ENCODE results near the gene FRMD1. TPM values are rescaled to one million over a fixed set of nuclear protein-coding genes. Genes with fewer than 3 reads are reported as not detected.

FRMD1 gene
- total RNA-seq, 4 donors from 2014 or later = 1.0 TPM; not detected in 3

DNA sequence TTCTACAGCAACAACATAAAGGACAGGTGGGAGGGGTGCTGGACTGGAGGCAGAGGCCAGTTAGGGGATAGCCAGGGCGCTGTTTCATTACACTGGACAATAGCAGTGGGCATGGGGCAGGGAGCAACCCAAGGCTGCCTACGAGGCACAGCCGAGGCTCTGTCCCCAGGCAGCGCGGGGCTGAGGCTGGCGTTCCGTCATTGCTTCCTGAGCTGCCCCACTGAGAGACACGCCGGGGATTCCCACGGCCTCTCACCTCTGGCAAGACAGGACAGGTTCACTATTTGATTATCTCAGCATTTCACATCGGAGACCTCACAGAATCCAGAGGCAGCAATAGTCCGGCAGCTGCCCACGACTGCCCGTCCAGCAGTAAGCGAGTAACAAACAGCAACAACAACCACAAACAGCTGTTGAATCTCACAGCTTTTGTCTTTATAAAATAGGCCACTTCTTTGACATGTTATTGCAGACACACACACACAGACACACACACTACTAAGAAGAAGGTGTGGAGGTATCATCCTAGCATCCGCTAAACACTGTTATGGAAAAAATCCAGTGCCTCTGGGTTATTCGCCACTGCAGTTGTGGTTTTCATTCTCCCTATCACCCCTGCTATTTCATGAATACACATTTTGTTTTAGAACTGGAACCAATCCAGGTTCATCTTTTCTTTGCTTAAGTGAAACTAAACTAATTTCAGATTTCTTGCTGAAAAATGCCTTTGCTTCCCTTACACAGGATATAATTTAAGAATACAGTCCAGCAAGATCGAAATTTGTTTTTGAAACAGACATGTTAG lies 62.1 kb downstream of the FRMD1 start:
- no peaks in the 10 kb centered on the region for H3K9me3 ChIP-seq
- TF ChIP-seq POLR2A (IDR thresholded peaks at IDR 0.05) = no peak
- TF ChIP-seq, protein P1, sequence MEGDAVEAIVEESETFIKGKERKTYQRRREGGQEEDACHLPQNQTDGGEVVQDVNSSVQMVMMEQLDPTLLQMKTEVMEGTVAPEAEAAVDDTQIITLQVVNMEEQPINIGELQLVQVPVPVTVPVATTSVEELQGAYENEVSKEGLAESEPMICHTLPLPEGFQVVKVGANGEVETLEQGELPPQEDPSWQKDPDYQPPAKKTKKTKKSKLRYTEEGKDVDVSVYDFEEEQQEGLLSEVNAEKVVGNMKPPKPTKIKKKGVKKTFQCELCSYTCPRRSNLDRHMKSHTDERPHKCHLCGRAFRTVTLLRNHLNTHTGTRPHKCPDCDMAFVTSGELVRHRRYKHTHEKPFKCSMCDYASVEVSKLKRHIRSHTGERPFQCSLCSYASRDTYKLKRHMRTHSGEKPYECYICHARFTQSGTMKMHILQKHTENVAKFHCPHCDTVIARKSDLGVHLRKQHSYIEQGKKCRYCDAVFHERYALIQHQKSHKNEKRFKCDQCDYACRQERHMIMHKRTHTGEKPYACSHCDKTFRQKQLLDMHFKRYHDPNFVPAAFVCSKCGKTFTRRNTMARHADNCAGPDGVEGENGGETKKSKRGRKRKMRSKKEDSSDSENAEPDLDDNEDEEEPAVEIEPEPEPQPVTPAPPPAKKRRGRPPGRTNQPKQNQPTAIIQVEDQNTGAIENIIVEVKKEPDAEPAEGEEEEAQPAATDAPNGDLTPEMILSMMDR (IDR thresholded peaks at IDR 0.05) = no peak
- intact Hi-C loops (cut with DNase I; ENCODE audit: low total_unique reads) = no loop called here
- H3K27me3 ChIP-seq = no peaks in the 10 kb centered on the region
- no peak overlapping the region for H3K4me3 ChIP-seq
- no peak for DNase-seq
- H3K36me3 ChIP-seq = no peaks in the 10 kb centered on the region
- no peak overlapping the region for H3K27ac ChIP-seq
- H3K4me1 ChIP-seq = no peaks in the 10 kb centered on the region

DNA sequence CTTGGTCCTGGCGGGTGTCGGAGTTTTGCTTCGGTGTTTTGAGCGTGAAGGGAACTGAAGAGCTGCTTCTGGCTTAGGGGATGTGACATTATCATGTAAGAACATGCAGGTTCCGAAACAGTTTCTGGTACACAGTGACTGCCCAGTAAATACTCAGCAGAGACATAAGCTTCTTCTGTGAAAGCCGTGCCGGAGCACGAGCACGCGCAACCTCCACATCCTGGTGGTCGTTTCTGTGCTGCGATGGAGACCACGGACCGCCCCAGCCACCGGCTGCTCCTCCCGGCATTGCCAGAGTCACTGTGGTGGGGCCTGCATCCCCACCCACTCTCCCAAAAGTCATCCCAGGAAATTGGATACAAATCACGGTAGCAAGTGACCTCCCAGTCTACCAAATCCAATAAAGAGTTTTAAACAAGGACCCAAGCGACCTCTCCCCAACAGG lies 62.8 kb downstream of the FRMD1 start:
- H3K27ac ChIP-seq = no peak overlapping the region
- no peak for DNase-seq
- H3K36me3 ChIP-seq = no peaks in the 10 kb centered on the region
- intact Hi-C loops (cut with DNase I; ENCODE audit: low total_unique reads) = no loop called here
- no peaks in the 10 kb centered on the region for H3K4me1 ChIP-seq
- H3K27me3 ChIP-seq = no peaks in the 10 kb centered on the region
- no peak for TF ChIP-seq POLR2A (IDR thresholded peaks at IDR 0.05)
- TF ChIP-seq, protein P1 (IDR thresholded peaks at IDR 0.05) = no peak
- H3K9me3 ChIP-seq = no peaks in the 10 kb centered on the region
- H3K4me3 ChIP-seq = no peak overlapping the region

DNA sequence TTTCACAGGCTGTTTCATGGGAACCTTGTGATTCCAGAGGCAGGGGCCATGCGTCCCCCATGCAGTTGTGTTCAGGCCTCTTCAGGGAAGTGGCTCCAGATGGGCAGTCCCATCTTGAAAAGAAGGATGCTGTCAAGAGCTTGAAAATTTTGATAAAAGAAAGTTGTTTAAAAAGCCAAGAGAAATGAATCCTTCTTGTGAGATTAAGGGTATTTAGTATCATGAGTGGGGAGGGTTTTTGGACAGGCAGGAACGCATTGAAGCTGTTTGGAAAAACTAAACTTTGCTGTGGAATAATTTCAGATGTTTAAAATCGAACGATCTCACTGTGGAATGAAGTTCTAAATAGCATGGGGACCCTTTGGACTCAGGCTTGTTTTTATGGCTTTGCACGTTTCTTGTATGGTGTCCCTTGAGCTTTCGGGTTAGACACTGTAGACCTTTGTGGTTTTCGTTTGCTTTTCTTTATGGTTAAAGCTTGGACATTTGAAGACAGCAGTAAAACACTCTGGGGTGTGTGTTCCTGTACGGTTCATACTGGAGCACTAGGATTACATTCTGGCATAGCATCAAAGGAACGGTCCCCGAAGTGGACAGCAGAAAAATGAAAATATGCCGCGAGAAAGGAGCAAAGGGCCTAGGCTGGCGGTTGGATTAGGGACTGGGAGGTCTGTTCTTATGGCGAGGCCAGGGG lies 63.4 kb downstream of the FRMD1 start:
- DNase-seq = no peak
- Histone ChIP-seq H3K27ac (no peak overlapping the region), H3K9me3 (no peaks in the 10 kb centered on the region), H3K36me3 (no peaks in the 10 kb centered on the region), H3K4me1 (no peaks in the 10 kb centered on the region), H3K27me3 (no peaks in the 10 kb centered on the region), H3K4me3 (no peak overlapping the region)
- intact Hi-C loops (cut with DNase I; ENCODE audit: low total_unique reads) = no loop called here
- TF ChIP-seq, protein P1 (IDR thresholded peaks at IDR 0.05) = no peak
- no peak for TF ChIP-seq POLR2A (IDR thresholded peaks at IDR 0.05)

DNA sequence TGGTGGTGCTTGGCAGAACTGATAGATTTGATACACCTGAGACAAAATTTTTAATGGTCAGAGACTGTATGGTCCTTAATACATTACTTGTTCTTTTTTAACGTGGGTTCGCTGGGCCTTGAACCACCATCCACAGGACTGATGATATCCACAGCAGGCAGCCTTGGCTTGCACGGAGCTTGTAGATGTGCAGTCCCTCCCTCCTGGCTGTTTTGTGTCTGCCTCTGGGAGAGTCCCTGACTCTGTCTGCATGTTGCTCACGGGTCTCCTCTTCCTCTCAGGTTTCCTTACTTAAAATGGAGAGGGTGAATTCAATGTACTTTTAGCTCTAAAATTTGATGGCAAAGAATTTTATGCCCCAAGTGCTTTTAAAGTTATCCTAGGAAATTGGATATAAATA lies 64.0 kb downstream of the FRMD1 start:
- Histone ChIP-seq H3K36me3 (no peaks in the 10 kb centered on the region), H3K27me3 (no peaks in the 10 kb centered on the region), H3K9me3 (no peaks in the 10 kb centered on the region), H3K4me1 (no peaks in the 10 kb centered on the region), H3K4me3 (no peak overlapping the region), H3K27ac (no peak overlapping the region)
- TF ChIP-seq, protein P1 (IDR thresholded peaks at IDR 0.05) = no peak
- no peak for TF ChIP-seq POLR2A (IDR thresholded peaks at IDR 0.05)
- intact Hi-C loops (cut with DNase I; ENCODE audit: low total_unique reads) = no loop called here
- no peak for DNase-seq

DNA sequence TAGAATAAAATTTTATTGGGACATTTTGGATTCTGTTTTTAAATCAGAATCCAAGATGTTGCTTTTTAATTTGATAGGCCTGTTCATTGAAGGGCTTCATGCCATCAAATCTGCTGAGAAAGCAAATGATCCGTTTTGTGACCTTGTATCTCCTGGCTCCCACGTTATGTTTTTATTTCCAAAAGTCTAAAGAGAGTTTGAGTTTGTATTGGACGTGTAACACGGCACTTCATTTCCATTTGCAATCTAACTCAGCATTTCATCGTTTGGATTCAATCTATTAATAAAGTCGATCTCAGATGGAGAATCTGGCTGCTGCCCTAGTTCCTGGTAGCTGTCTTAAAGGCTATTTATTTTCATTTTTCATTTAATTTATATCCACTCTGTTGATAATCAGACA lies 64.6 kb downstream of the FRMD1 start:
- no peak overlapping the region for H3K27ac ChIP-seq
- no peak for TF ChIP-seq POLR2A (IDR thresholded peaks at IDR 0.05)
- TF ChIP-seq, protein P1 (IDR thresholded peaks at IDR 0.05) = no peak
- H3K36me3 ChIP-seq = no peaks in the 10 kb centered on the region
- no peaks in the 10 kb centered on the region for H3K27me3 ChIP-seq
- intact Hi-C loops (cut with DNase I; ENCODE audit: low total_unique reads) = no loop called here
- no peaks in the 10 kb centered on the region for H3K4me1 ChIP-seq
- DNase-seq = no peak
- no peak overlapping the region for H3K4me3 ChIP-seq
- no peaks in the 10 kb centered on the region for H3K9me3 ChIP-seq
